GM19025 (cell line): ENCODE results near the gene OPN1MW3.
"Not testable (repeated sequence)": the region's sequence is repeated elsewhere in the genome, so short reads cannot be mapped to it uniquely, and the experiment has no call there.

Experiments
- ATAC-seq: cut with Tn5 transposase; IDR thresholded peaks from one replicate; pipeline ENCODE4 v1.9.1; 2021; ENCODE audit warnings: mild to moderate bottlenecking, low read depth, moderate library complexity; ENCODE audit not compliant: unreplicated experiment

OPN1MW3 gene

GRCh38 chrX:154257282-154257681, at the start of gene OPN1MW3:
Gene OPN1MW3, plus strand, starts transcription at chrX:154257582. Its CDS starts 38 bp downstream, at chrX:154257620.
- ATAC-seq: not testable (repeated sequence)

- peak; percentile 78 for ATAC-seq
These were observed 47.5 kb upstream of the OPN1MW3 start for GRCh38 chrX:154209670-154210418.

- not testable (repeated sequence) for ATAC-seq
These were observed 46.3 kb upstream of the OPN1MW3 start for GRCh38 chrX:154211057-154211456.

GRCh38 chrX:154211499-154211898, 45.9 kb upstream of the OPN1MW3 start:
- not testable (repeated sequence) for ATAC-seq

GRCh38 chrX:154219456-154219855, 37.9 kb upstream of the OPN1MW3 start, which contains the start of gene OPN1MW2:
Gene OPN1MW2, plus strand, starts transcription at chrX:154219756. Its CDS starts 60 bp downstream, at chrX:154219816.
- not testable (repeated sequence) for ATAC-seq

GRCh38 chrX:154225292-154225691, 32.1 kb upstream of the OPN1MW3 start:
- not testable (repeated sequence) for ATAC-seq

GRCh38 chrX:154226706-154227105, 30.7 kb upstream of the OPN1MW3 start:
- ATAC-seq: not testable (repeated sequence)

GRCh38 chrX:154231443-154231842, 25.9 kb upstream of the OPN1MW3 start:
- not testable (repeated sequence) for ATAC-seq

- ATAC-seq: not testable (repeated sequence)
These were observed 23.8 kb upstream of the OPN1MW3 start for GRCh38 chrX:154233620-154234019.

- not testable (repeated sequence) for ATAC-seq
These were observed 18.3 kb upstream of the OPN1MW3 start for GRCh38 chrX:154238939-154239559.

- not testable (repeated sequence) for ATAC-seq
These were observed 17.3 kb upstream of the OPN1MW3 start for GRCh38 chrX:154239982-154240503.

- peak; percentile 70 for ATAC-seq
These were observed 9.9 kb upstream of the OPN1MW3 start for GRCh38 chrX:154247377-154248045.

- ATAC-seq: not testable (repeated sequence)
These were observed 9.3 kb upstream of the OPN1MW3 start for GRCh38 chrX:154248076-154248475.

GRCh38 chrX:154258711-154259110, 1.3 kb downstream of the OPN1MW3 start:
- ATAC-seq: not testable (repeated sequence)

- not testable (repeated sequence) for ATAC-seq
These were observed 5.7 kb downstream of the OPN1MW3 start for GRCh38 chrX:154263072-154263471.

GRCh38 chrX:154269245-154269644, 11.9 kb downstream of the OPN1MW3 start:
- ATAC-seq: not testable (repeated sequence)

- ATAC-seq: peak; percentile 41
These were observed 27.3 kb downstream of the OPN1MW3 start for GRCh38 chrX:154284489-154285338.

- ATAC-seq: not testable (repeated sequence)
These were observed 29.0 kb downstream of the OPN1MW3 start for GRCh38 chrX:154286406-154286805.

GRCh38 chrX:154294791-154295574, 37.6 kb downstream of the OPN1MW3 start, which contains the start of gene TEX28:
Gene TEX28, minus strand, starts transcription at chrX:154295124. Its CDS starts 3,007 bp downstream, at chrX:154292117.
- no peak for ATAC-seq
